Activated CD8-positive, alpha-beta T cell treated with anti-CD3 and anti-CD28 coated beads, Interleukin-2, amount 10 ng/mL, durations not matched to agents 7 days and 5 days (primary cell): ENCODE data around the gene CYP26C1. TPM values are rescaled to one million over a fixed set of nuclear protein-coding genes. Genes with fewer than 3 reads are reported as not detected.

ENCODE experiments used
- ATAC-seq: fragments of 150-1000 bp; cut with Tn5 transposase; one replicate; pipeline ENCODE4 v1.10.0; 2021; ENCODE audit warnings: moderate library complexity
- CTCF ChIA-PET: fragments of 350-600 bp; sonication (Branson Sonifier 250); formaldehyde crosslinking; loops from one replicate; lab custom pipeline; 2021; ENCODE audit warnings: antibody characterized with exemption; lab: Charles Lee
- POLR2A ChIA-PET: fragments of 350-600 bp; sonication (Branson Sonifier 250); formaldehyde crosslinking; loops from one replicate; lab custom pipeline; 2021; ENCODE audit warnings: antibody characterized with exemption; lab: Charles Lee
- DNase-seq: peaks from one replicate; pipeline ENCODE4 v3.0.0-alpha.2; 2020
- H3K27ac Mint-ChIP-seq: one replicate; pipeline ENCODE4 v1.8.0; 2021; ENCODE audit warnings: mild to moderate bottlenecking, mixed read lengths
- H3K27me3 Mint-ChIP-seq: one replicate; pipeline ENCODE4 v1.8.0; 2021; ENCODE audit warnings: low read depth, mixed read lengths
- H3K36me3 Mint-ChIP-seq: one replicate; pipeline ENCODE4 v1.8.0; 2021; ENCODE audit warnings: low read depth, mixed read lengths
- H3K4me1 Mint-ChIP-seq: one replicate; pipeline ENCODE4 v1.8.0; 2021; ENCODE audit warnings: low read depth, mixed read lengths
- H3K4me3 Mint-ChIP-seq: one replicate; pipeline ENCODE4 v1.8.0; 2021; ENCODE audit warnings: mild to moderate bottlenecking, mixed read lengths
- H3K9me3 Mint-ChIP-seq: one replicate; pipeline ENCODE4 v1.8.0; 2022; ENCODE audit warnings: mixed read lengths; ENCODE audit not compliant: insufficient read depth
- total RNA-seq, 2 experiments: library from RNA; stranded (reverse); gene quantifications; one replicate each; pipeline ENCODE4 v1.2.3, GENCODE V29; 2021

Gene CYP26C1
- total RNA-seq, 2 experiments from 2014 or later, result 0.10 to 0.11 TPM

GRCh38 chr10:93106631-93107072, 46.1 kb downstream of the CYP26C1 start:
- no peak overlapping the region for H3K4me3 Mint-ChIP-seq
- CTCF ChIA-PET, result no interaction called here
- no peaks in the 10 kb centered on the region for H3K9me3 Mint-ChIP-seq
- no peak for DNase-seq
- no peak overlapping the region for H3K27ac Mint-ChIP-seq
- no peak for ATAC-seq
- H3K36me3 Mint-ChIP-seq, result no peaks in the 10 kb centered on the region
- POLR2A ChIA-PET, result no interaction called here
- H3K4me1 Mint-ChIP-seq, result no peaks in the 10 kb centered on the region
- no peaks in the 10 kb centered on the region for H3K27me3 Mint-ChIP-seq

- Mint-ChIP-seq H3K27me3 (peaks cover 12% of the 10 kb centered on the region), H3K4me3 (no peak overlapping the region), H3K4me1 (peaks cover 4% of the 10 kb centered on the region), H3K27ac (no peak overlapping the region), H3K9me3 (no peaks in the 10 kb centered on the region), H3K36me3 (no peaks in the 10 kb centered on the region)
- POLR2A ChIA-PET, result no interaction called here
- no peak for ATAC-seq
- CTCF ChIA-PET, result no interaction called here
- DNase-seq, result no peak
Measured at GRCh38 chr10:93110472-93111146, 50.0 kb downstream of the CYP26C1 start.

GRCh38 chr10:93113042-93113441, 52.4 kb downstream of the CYP26C1 start:
- Mint-ChIP-seq H3K4me3 (no peak overlapping the region), H3K4me1 (peaks cover 10% of the 10 kb centered on the region), H3K27me3 (peaks cover 12% of the 10 kb centered on the region), H3K36me3 (no peaks in the 10 kb centered on the region), H3K27ac (no peak overlapping the region), H3K9me3 (no peaks in the 10 kb centered on the region)
- DNase-seq (no peak), ATAC-seq (no peak)
- CTCF ChIA-PET, result no interaction called here
- POLR2A ChIA-PET, result no interaction called here

- ChIA-PET POLR2A (no interaction called here), CTCF (interaction anchor here (0.6 to 2.4 kb wide), 8 partner anchors 12 to 366 kb away, joined by 3 to 8 read pairs (median 4); partner anchors contain the start of gene MYOF)
- no peak overlapping the region for H3K4me3 Mint-ChIP-seq
- DNase-seq, result peak; percentile 76
- H3K9me3 Mint-ChIP-seq, result no peaks in the 10 kb centered on the region
- peaks cover 10% of the 10 kb centered on the region for H3K4me1 Mint-ChIP-seq
- H3K27ac Mint-ChIP-seq, result no peak overlapping the region
- H3K36me3 Mint-ChIP-seq, result no peaks in the 10 kb centered on the region
- H3K27me3 Mint-ChIP-seq, result peaks cover 12% of the 10 kb centered on the region
- ATAC-seq, result peak; percentile 71
Measured at GRCh38 chr10:93115661-93116383, 55.2 kb downstream of the CYP26C1 start.

Other genes with a start within 250 kb of the CYP26C1 start
- 10 to 100 TPM; 11.7 to 12.5 TPM for gene EXOC6, start 212.3 kb upstream of the CYP26C1 start, total RNA-seq
- not detected for gene CYP26A1, start 13.1 kb downstream of the CYP26C1 start, total RNA-seq